BLaER1 (cell line): ENCODE data around the gene BATF.
"Not testable (repeated sequence)": the region's sequence is repeated elsewhere in the genome, so short reads cannot be mapped to it uniquely, and the experiment has no call there.

Experiments
- H3K27ac ChIP-seq: shearing (Covaris generic); formaldehyde crosslinking; 2 replicates; pipeline ENCODE4 v1.8.1; 2022
- H3K27me3 ChIP-seq: shearing (Covaris generic); formaldehyde crosslinking; 2 replicates; pipeline ENCODE4 v1.8.1; 2022
- H3K36me3 ChIP-seq: shearing (Covaris generic); formaldehyde crosslinking; 2 replicates; pipeline ENCODE4 v1.8.1; 2022
- H3K4me1 ChIP-seq: shearing (Covaris generic); formaldehyde crosslinking; 2 replicates; pipeline ENCODE4 v1.8.1; 2022
- H3K4me2 ChIP-seq: shearing (Covaris generic); formaldehyde crosslinking; 2 replicates; pipeline ENCODE4 v1.8.1; 2022
- H3K4me3 ChIP-seq: shearing (Covaris generic); formaldehyde crosslinking; 2 replicates; pipeline ENCODE4 v1.8.1; 2022
- H3K9ac ChIP-seq: shearing (Covaris generic); formaldehyde crosslinking; 2 replicates; pipeline ENCODE4 v1.8.1; 2022
- H3K9me3 ChIP-seq: shearing (Covaris generic); formaldehyde crosslinking; 2 replicates; pipeline ENCODE4 v1.8.1; 2022
- H4K20me1 ChIP-seq: shearing (Covaris generic); formaldehyde crosslinking; 2 replicates; pipeline ENCODE4 v1.8.1; 2022
- Cebpa-rat ChIP-seq: shearing (Covaris generic); IDR thresholded peaks from 2 replicates; pipeline ENCODE4 v1.8.1; 2022

Gene BATF

DNA sequence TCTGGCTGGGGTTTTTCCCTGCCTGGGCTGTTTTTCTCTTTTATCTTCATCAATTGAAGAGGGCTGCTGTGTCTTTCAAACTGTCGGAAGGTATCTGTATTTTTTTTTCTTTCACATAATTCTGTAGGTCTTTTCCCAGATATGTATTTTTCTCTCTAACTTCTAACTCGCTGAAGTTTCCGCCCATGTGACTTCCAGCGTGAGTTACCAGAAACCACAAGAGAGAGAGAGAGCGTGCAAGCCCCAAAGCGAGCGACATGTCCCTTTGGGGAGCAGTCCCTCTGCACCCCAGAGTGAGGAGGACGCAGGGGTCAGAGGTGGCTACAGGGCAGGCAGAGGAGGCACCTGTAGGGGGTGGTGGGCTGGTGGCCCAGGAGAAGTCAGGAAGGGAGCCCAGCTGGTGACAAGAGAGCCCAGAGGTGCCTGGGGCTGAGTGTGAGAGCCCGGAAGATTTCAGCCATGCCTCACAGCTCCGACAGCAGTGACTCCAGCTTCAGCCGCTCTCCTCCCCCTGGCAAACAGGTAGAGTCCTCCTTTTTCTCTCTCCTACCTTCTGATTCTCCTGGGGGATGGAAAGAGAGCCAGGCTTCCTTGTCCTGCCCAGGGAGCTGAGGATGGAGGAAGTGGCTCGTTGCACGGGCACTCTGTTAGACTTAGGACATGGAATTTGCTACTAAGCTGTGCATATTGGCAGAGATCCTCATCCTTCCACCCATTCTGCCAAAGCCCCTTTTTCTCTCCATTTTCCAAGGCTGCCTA is at the start of gene BATF:
Gene BATF, plus strand, starts transcription at position 246 of the 759 bp plus-strand sequence. Its CDS starts 214 bp downstream, at position 460.
- H3K4me2 ChIP-seq: peak within 1 kb of the TSS; percentile 95
- peak within 1 kb of the TSS; percentile 72 for H3K9ac ChIP-seq
- no peaks in the 10 kb centered on the region for H3K9me3 ChIP-seq
- peak within 1 kb of the TSS; percentile 67 for H3K4me3 ChIP-seq
- no peaks in the 10 kb centered on the region for H4K20me1 ChIP-seq
- peaks cover 44% of the 10 kb centered on the region for H3K4me1 ChIP-seq
- H3K27me3 ChIP-seq: no peaks in the 10 kb centered on the region
- no peaks in the 10 kb centered on the region for H3K36me3 ChIP-seq
- TF ChIP-seq Cebpa-rat: no peak
- peak within 1 kb of the TSS; percentile 77 for H3K27ac ChIP-seq

DNA sequence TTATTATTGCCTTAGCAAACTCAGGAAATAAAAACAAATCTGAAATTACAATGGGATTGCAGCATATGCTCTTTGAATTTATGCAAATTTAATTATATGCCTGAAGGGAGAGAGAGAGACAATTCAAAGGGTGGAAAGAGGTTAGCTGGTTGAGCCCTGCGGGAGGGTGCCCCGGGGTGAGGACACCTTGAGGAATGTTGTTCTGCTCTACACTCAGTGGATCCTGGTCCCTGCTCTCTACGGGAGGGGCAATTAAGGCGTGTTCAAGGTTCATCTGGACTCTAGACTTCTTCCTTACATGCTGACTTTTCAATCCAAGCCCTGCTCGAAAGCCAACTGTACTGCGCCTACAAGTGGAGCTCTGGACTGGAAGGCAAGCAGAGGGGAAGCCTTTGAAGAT is 48.1 kb upstream of the BATF start:
- Histone ChIP-seq H3K4me1 (peaks cover 41% of the 10 kb centered on the region), H3K36me3 (peaks cover 37% of the 10 kb centered on the region)
- not testable (repeated sequence) for H3K4me2 ChIP-seq, H3K27me3 ChIP-seq, H3K27ac ChIP-seq, H3K9ac ChIP-seq, H3K4me3 ChIP-seq, H4K20me1 ChIP-seq, H3K9me3 ChIP-seq

DNA sequence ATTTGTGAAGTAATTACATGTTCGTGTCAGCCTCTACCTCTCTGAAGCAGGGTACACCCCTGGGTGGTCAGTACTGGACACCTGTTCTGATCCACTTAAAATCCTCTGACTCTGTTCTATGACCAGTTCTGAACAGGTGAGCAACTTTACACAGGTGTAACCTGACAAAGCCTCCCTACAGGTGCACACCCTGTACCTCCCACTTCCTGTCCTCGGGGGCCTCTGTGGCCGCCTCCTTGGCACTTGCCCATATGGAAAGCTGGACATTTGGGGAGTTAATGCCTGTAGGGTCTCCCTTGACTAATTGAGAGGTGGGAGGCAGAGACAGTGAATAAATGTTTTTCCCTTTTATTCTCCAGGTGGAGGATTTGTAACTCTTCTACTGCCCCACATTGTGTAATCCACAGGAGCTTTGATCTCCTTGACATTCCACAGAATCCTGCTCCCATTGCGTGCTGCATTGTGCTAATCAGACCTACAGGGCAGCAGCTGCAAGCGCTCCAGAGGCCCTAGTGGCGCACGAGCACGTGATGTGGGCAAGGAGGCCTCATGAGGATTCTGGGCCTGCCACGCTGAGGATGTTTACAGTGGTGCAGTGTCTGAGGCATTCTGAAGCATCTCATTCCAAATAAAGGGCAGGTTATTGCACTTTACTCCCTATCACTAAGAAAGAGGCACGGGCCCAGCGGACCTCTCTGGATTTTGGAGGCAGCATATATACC is 45.8 kb upstream of the BATF start:
- Histone ChIP-seq H3K36me3 (peaks cover 15% of the 10 kb centered on the region), H4K20me1 (no peaks in the 10 kb centered on the region), H3K27ac (no peak overlapping the region), H3K27me3 (no peaks in the 10 kb centered on the region), H3K4me2 (peak overlapping the region; percentile 49), H3K9ac (no peak overlapping the region; the same call in 1 of the 2 replicates), H3K9me3 (no peaks in the 10 kb centered on the region), H3K4me3 (no peak overlapping the region), H3K4me1 (peaks cover 23% of the 10 kb centered on the region)
- no peak for TF ChIP-seq Cebpa-rat

- Histone ChIP-seq H3K9ac (no peak overlapping the region), H3K4me2 (no peak overlapping the region), H4K20me1 (no peaks in the 10 kb centered on the region), H3K9me3 (no peaks in the 10 kb centered on the region), H3K4me1 (peaks cover 23% of the 10 kb centered on the region), H3K4me3 (no peak overlapping the region), H3K36me3 (peaks cover under 1% of the 10 kb centered on the region; the same call in 1 of the 2 replicates), H3K27me3 (no peaks in the 10 kb centered on the region), H3K27ac (no peak overlapping the region)
- TF ChIP-seq Cebpa-rat: no peak
Measured at GRCh38 chr14:75477881-75478280, 44.4 kb upstream of the BATF start.

GRCh38 chr14:75479770-75480600 is 42.3 kb upstream of the BATF start:
- Histone ChIP-seq H3K4me2 (no peak overlapping the region), H3K4me3 (no peak overlapping the region), H3K9ac (no peak overlapping the region), H3K27me3 (no peaks in the 10 kb centered on the region), H3K36me3 (no peaks in the 10 kb centered on the region), H3K4me1 (peaks cover 23% of the 10 kb centered on the region), H3K9me3 (no peaks in the 10 kb centered on the region), H4K20me1 (no peaks in the 10 kb centered on the region), H3K27ac (no peak overlapping the region)
- no peak for TF ChIP-seq Cebpa-rat

GRCh38 chr14:75482366-75482765 is 39.9 kb upstream of the BATF start:
- TF ChIP-seq Cebpa-rat: no peak
- no peak overlapping the region for H3K27ac ChIP-seq
- H3K9ac ChIP-seq: no peak overlapping the region
- H3K36me3 ChIP-seq: no peaks in the 10 kb centered on the region
- no peaks in the 10 kb centered on the region for H4K20me1 ChIP-seq
- H3K4me2 ChIP-seq: no peak overlapping the region
- H3K4me3 ChIP-seq: no peak overlapping the region
- no peaks in the 10 kb centered on the region for H3K9me3 ChIP-seq
- H3K27me3 ChIP-seq: no peaks in the 10 kb centered on the region
- H3K4me1 ChIP-seq: peaks cover 10% of the 10 kb centered on the region

- no peak overlapping the region for H3K9ac ChIP-seq
- no peaks in the 10 kb centered on the region for H3K27me3 ChIP-seq
- H4K20me1 ChIP-seq: no peaks in the 10 kb centered on the region
- H3K4me3 ChIP-seq: no peak overlapping the region
- H3K9me3 ChIP-seq: no peaks in the 10 kb centered on the region
- no peaks in the 10 kb centered on the region for H3K36me3 ChIP-seq
- peaks cover 7% of the 10 kb centered on the region; the same call in 1 of the 2 replicates for H3K4me1 ChIP-seq
- H3K27ac ChIP-seq: no peak overlapping the region
- no peak for TF ChIP-seq Cebpa-rat
- no peak overlapping the region for H3K4me2 ChIP-seq
Measured at GRCh38 chr14:75484711-75485429, 37.4 kb upstream of the BATF start.

DNA sequence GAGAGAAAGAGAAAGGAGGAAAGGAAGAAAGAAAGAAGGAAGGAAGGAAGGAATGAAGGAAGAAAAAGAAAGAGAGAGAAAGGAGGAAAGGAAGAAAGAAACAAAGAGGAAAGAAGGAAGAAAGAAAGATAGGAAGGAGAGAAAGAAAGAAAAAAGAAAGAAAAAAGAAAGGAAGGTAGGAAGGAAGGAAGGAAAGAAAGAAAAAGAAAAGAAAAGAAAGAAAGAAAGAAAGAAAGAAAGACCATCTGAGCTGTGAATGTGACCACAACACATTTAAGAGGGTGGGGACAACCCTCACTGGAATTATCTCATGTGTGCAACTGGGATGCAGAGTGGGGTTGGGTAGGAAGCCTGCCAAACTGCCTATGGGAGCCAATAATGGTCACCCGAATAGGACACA is 36.0 kb upstream of the BATF start:
- no peak overlapping the region for H3K9ac ChIP-seq
- H4K20me1 ChIP-seq: no peaks in the 10 kb centered on the region
- H3K9me3 ChIP-seq: no peaks in the 10 kb centered on the region
- H3K36me3 ChIP-seq: no peaks in the 10 kb centered on the region
- H3K27me3 ChIP-seq: no peaks in the 10 kb centered on the region
- H3K4me1 ChIP-seq: peaks cover 7% of the 10 kb centered on the region; the same call in 1 of the 2 replicates
- no peak overlapping the region for H3K4me3 ChIP-seq
- H3K27ac ChIP-seq: no peak overlapping the region
- TF ChIP-seq Cebpa-rat: no peak
- H3K4me2 ChIP-seq: no peak overlapping the region

- H4K20me1 ChIP-seq: no peaks in the 10 kb centered on the region
- H3K36me3 ChIP-seq: no peaks in the 10 kb centered on the region
- H3K9ac ChIP-seq: no peak overlapping the region
- H3K27ac ChIP-seq: no peak overlapping the region
- H3K9me3 ChIP-seq: no peaks in the 10 kb centered on the region
- H3K4me1 ChIP-seq: peaks cover 7% of the 10 kb centered on the region; the same call in 1 of the 2 replicates
- no peak for TF ChIP-seq Cebpa-rat
- no peaks in the 10 kb centered on the region for H3K27me3 ChIP-seq
- H3K4me2 ChIP-seq: no peak overlapping the region
- no peak overlapping the region for H3K4me3 ChIP-seq
Measured at GRCh38 chr14:75487155-75487671, 35.1 kb upstream of the BATF start.
